ENCODE measurements around the gene DDR2. TPM values are rescaled to one million over a fixed set of nuclear protein-coding genes. Genes with fewer than 3 reads are reported as not detected.

Gene DDR2
- total and polyA plus RNA-seq, 2 of the 4 experiments (the other 2 are of a cell fraction), result 66.1 to 245 TPM

DNA sequence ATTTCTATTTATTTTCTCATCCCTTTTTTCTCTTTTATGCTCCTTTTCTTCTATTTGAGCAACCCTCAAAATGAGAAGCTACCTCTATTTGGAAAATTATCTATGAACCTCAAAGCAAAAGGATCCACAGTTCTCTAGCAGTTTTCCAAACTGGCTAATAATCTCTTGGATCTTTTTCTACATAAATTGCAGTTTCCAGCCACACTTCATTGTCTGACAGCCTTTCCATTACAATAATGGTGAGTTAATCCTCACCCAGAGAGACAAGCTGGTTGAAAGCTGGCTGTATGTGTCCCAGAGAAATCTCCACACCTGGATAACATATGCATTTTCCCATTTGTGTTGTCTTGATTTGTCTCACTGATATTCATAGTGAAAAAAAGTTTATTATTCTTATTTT lies 141.7 kb downstream of the DDR2 start:
- in situ Hi-C loops (cut with MboI; ENCODE audit: low sequenced_read_pairs), result no loop called here
- no TSS peak for BruUV-seq (replicated peaks)
- Histone ChIP-seq H2BK5ac (ENCODE audit: low read depth, low read length, poor library complexity, severe bottlenecking) (no peak overlapping the region), H4K20me1 (ENCODE audit: insufficient read depth, low read length) (no peaks in the 10 kb centered on the region), H4K91ac (ENCODE audit: insufficient read depth, low read depth, low read length) (no peak overlapping the region), H3K14ac (replicated peaks; ENCODE audit: low read depth, low read length) (no peak overlapping the region), H3K23ac (ENCODE audit: low read depth, low read length) (no peak overlapping the region), H4K5ac (ENCODE audit: low read depth, low read length) (no peak overlapping the region), H3K9ac (ENCODE audit: low read depth, low read length) (no peak overlapping the region), H3K4me3 (ENCODE audit: insufficient read depth, low read depth, low read length) (no peak overlapping the region), H3K18ac (ENCODE audit: low read depth, low read length) (no peak overlapping the region), H4K8ac (ENCODE audit: low read depth in 2 of 2, low read length in 2 of 2) (no peak overlapping the region), H3K9me1 (ENCODE audit: insufficient read depth, low read length) (peaks cover 13% of the 10 kb centered on the region; the same call in 1 of the 2 replicates), H3K27me3 (ENCODE audit: control insufficient read depth, insufficient read depth, low read length) (no peaks in the 10 kb centered on the region), H3K4me1 (ENCODE audit: control insufficient read depth, insufficient read depth, low read length) (no peaks in the 10 kb centered on the region), H3K79me1 (ENCODE audit: low read depth in 1 of 2, low read length in 2 of 2) (peaks cover 9 to 27% of the 10 kb centered on the region in 2 experiments; a peak in 3 of 4 replicates), H2BK15ac (ENCODE audit: low read depth, low read length) (no peak overlapping the region), H2AK5ac (ENCODE audit: low read depth, low read length) (no peak overlapping the region), H3K36me3 (ENCODE audit: control insufficient read depth, insufficient read depth, low read length) (peaks cover 45% of the 10 kb centered on the region), H3K4ac (ENCODE audit: low read depth, low read length) (no peak overlapping the region), H3K9me3 (ENCODE audit: control insufficient read depth, insufficient read depth, low read length) (no peaks in the 10 kb centered on the region), H2BK120ac (ENCODE audit: low read depth, low read length) (no peak overlapping the region), H2AK9ac (replicated peaks; ENCODE audit: low read depth, low read length, poor library complexity) (no peak overlapping the region), H3K27ac (ENCODE audit: insufficient read depth, low read length) (no peak overlapping the region), H3K56ac (ENCODE audit: extremely low read depth, insufficient read depth, low read length) (no peak overlapping the region), H3K4me2 (ENCODE audit: low read depth, low read length) (no peak overlapping the region), H2AFZ (replicated peaks; ENCODE audit: low read length, poor library complexity) (no peak overlapping the region), H2BK20ac (ENCODE audit: low read depth, low read length) (no peak overlapping the region)
- intact Hi-C loops (cut with micrococcal nuclease), result loop anchor here (5.0 to 10.0 kb wide), 2 partner anchors 62 to 139 kb away; partner anchors contain the start of gene DDR2
- no peak for DNase-seq
- dilution Hi-C loops (cut with HindIII; ENCODE audit: low sequenced_read_pairs, unreplicated experiment), result no loop called here
- no peak for TF ChIP-seq NFE2L2 (IDR thresholded peaks at IDR 0.05; ENCODE audit: low read depth, low read length)
- no peak for TF ChIP-seq MXI1 (IDR thresholded peaks at IDR 0.05; ENCODE audit: borderline replicate concordance, low read depth, low read length)
- TF ChIP-seq SMC3 (IDR thresholded peaks at IDR 0.05; ENCODE audit: low read depth, low read length), result no peak
- no peak for TF ChIP-seq FOS (IDR thresholded peaks at IDR 0.05; ENCODE audit: low read depth, low read length)
- TF ChIP-seq RFX5 (IDR thresholded peaks at IDR 0.05; ENCODE audit: low read depth, low read length), result no peak
- TF ChIP-seq, protein P1, sequence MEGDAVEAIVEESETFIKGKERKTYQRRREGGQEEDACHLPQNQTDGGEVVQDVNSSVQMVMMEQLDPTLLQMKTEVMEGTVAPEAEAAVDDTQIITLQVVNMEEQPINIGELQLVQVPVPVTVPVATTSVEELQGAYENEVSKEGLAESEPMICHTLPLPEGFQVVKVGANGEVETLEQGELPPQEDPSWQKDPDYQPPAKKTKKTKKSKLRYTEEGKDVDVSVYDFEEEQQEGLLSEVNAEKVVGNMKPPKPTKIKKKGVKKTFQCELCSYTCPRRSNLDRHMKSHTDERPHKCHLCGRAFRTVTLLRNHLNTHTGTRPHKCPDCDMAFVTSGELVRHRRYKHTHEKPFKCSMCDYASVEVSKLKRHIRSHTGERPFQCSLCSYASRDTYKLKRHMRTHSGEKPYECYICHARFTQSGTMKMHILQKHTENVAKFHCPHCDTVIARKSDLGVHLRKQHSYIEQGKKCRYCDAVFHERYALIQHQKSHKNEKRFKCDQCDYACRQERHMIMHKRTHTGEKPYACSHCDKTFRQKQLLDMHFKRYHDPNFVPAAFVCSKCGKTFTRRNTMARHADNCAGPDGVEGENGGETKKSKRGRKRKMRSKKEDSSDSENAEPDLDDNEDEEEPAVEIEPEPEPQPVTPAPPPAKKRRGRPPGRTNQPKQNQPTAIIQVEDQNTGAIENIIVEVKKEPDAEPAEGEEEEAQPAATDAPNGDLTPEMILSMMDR (conservative IDR thresholded peaks at IDR 0.05; ENCODE audit: low read depth, low read length), result no peak
- TF ChIP-seq POLR2A (IDR thresholded peaks at IDR 0.05; ENCODE audit: low read depth, low read length), result no peak
- no peak for TF ChIP-seq MAZ (IDR thresholded peaks at IDR 0.05; ENCODE audit: borderline replicate concordance, low read depth, low read length)
- TF ChIP-seq, protein P2, sequence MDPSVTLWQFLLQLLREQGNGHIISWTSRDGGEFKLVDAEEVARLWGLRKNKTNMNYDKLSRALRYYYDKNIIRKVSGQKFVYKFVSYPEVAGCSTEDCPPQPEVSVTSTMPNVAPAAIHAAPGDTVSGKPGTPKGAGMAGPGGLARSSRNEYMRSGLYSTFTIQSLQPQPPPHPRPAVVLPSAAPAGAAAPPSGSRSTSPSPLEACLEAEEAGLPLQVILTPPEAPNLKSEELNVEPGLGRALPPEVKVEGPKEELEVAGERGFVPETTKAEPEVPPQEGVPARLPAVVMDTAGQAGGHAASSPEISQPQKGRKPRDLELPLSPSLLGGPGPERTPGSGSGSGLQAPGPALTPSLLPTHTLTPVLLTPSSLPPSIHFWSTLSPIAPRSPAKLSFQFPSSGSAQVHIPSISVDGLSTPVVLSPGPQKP (IDR thresholded peaks at IDR 0.05; ENCODE audit: borderline replicate concordance, low read depth, low read length), result no peak
- no peak for TF ChIP-seq RCOR1 (IDR thresholded peaks at IDR 0.05; ENCODE audit: insufficient replicate concordance, low read length)
- no peak for TF ChIP-seq CHD1 (IDR thresholded peaks at IDR 0.05; ENCODE audit: low read depth, low read length)
- TF ChIP-seq RAD21 (IDR thresholded peaks at IDR 0.05; ENCODE audit: low read length), result no peak
- no peak for TF ChIP-seq MAFK (IDR thresholded peaks at IDR 0.05; ENCODE audit: low read depth, low read length)
- no peak for TF ChIP-seq CEBPB (IDR thresholded peaks at IDR 0.05; ENCODE audit: low read depth, low read length)
- TF ChIP-seq, protein P3, sequence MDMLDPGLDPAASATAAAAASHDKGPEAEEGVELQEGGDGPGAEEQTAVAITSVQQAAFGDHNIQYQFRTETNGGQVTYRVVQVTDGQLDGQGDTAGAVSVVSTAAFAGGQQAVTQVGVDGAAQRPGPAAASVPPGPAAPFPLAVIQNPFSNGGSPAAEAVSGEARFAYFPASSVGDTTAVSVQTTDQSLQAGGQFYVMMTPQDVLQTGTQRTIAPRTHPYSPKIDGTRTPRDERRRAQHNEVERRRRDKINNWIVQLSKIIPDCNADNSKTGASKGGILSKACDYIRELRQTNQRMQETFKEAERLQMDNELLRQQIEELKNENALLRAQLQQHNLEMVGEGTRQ (IDR thresholded peaks at IDR 0.05; ENCODE audit: low read depth, low read length), result no peak
- no peak for TF ChIP-seq BHLHE40 (IDR thresholded peaks at IDR 0.05; ENCODE audit: low read depth, low read length)
- CTCF ChIA-PET, result no interaction called here
- ATAC-seq (ENCODE audit: low read depth), result no peak
- POLR2A ChIA-PET (ENCODE audit: unreplicated experiment), result no interaction called here

Measured in IMR-90 (cell line).